IPS DF 19.7 (cell line): ENCODE results near the gene MSI2.
"Not testable (repeated sequence)": the region's sequence is repeated elsewhere in the genome, so short reads cannot be mapped to it uniquely, and the experiment has no call there.

Source experiments
- DNase-seq: peaks from one replicate; pipeline ENCODE4 v3.0.0-alpha.2; 2013; ENCODE audit warnings: low read depth, low spot score

MSI2 gene

DNA sequence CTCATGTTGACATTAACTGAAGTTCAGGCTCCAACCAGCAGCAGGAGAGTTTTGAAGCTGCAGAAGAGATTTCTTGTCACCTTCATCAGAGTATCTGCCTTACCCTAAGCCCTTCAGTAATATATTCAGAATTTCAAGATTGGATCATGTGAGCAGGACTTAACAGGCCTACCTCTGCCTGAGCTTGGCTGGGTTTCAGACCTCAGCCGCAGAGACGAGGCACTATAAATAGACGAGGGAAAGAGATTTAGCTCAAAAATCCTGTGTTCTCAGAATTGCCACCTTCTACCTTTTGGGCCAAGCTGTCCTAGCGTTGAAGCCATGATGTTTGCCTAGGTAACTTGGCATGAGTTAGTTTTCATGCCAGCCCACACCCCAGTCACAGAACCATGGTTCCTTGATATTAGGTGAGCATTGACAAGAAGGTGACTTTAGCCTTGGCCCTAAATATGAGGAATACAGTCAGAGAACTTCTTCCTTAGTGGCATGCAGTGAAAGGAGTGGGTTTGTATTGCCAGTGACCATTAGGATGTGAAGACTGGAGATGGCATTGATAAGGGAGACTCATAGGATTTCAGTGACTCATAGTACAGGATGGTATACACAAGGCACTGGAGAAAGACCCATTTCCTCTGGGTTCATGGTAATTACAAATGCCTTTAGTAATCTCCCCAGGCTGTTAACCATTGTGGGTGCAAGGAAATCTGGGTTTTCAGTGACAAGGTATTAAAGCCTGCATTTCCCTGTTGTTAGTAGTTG, 224.3 kb downstream of the MSI2 start:
- no peak for DNase-seq

GRCh38 chr17:57481910-57482391, 225.6 kb downstream of the MSI2 start:
- DNase-seq: no peak

GRCh38 chr17:57482657-57483056, 226.3 kb downstream of the MSI2 start:
- no peak for DNase-seq

DNA sequence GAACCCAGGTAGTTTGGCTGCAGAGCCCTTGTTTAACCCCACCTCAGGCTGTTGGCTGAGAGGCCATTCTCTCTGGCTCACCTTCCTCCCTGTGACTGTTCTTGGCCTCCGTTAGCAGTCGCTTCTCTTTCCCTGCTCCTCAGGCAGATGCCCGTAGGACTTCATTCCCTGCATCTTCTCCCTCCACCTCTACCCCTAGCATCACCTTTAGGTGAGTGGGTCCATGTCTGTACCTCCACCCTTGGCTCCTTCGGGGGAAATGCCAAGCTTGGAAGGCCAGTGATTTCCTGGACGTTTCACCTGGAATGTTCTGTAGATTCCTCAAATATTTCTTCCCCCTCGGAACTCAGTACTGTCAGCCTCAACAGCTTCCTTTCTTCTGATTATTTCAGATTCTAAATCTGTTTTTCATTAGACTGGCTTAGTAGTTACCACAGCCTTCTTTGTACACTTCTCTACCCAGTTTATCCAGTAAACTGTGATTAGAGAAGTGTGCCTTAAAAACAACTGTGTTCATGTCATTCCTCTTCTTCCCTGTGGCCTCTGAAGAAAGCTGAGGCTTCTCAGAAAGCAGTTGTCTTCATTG, 227.9 kb downstream of the MSI2 start:
- DNase-seq: no peak

DNA sequence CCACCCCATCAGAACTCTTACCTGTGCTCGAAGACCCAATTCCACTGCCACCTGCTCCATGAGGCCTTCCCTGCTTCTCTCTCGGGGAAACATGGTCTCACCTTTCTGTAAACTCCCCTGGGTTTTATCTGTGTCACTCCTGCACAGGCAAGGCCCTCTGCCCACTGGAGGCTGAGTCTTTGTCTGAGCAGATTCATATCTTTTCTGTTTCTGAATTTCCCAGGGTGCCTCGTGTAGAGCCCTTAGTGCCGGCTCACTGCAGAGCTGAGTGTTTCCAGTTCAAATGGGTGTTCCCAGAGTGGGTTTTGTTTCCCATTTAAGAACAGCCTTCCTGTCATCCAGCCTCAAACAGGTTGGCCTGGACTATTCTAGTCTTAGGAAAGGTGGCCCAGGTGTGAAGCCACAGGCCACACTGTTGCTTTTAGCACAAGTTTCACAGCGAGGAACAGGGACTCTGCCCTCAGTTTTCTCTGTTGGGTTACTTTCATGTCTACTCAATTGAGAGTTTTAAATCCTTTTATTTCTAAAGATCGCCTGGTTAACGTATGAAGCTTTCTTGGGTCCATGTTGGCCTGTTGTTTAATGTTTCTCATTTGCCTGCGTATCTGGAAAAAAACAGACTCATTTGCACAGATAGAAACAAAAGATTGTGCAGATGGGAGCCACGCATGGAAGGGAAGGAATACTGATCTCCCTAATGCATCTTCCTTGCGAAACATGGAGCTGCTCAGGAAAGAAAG, 228.7 kb downstream of the MSI2 start:
- no peak for DNase-seq

- no peak for DNase-seq
Measured at GRCh38 chr17:57485566-57485865, 229.2 kb downstream of the MSI2 start.

DNA sequence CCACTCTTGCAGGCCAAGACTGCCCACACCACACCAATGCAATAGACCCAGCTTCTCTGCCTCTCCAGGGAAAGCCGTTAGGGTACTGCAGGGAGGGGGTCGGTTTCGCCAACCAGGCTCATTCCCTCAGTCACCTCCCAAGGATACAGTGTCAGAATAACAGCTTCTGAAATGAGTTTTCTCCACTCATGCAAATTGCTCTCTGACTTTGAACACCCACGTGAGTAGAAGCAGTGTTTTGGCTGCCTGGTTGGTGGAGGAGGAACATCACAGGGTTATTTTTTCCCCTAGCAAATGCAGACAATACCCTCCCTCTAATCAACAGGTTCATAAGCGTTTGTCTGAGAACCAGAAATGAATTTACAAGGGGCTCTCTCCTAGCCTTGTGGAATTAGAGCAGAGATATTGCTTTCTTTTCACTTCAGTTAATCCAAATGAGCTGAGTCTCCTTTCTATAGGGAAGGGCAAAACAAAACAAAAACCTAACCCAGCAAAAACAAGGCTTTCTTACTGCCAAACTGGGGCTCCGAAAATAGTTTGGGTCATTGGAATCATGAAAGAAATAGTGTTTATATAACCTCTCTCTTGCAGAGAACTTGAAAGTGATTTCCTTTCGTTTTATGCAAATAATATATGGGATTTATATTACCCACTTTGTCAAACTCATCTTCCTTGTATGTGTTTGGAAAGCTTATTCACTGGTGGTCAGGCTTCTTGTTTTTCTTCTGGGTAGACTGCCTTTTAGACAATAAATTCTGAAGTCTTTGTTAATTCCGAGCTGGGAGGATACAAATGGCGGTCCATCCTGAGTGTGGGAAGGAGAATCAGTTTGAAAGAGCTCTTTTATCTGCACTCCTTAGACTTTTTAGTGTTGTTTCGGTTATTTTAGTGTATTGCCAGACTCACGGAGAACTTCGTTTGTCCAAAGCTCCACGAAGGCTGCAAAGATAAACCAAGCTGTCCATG, 229.9 kb downstream of the MSI2 start:
- no peak for DNase-seq

DNA sequence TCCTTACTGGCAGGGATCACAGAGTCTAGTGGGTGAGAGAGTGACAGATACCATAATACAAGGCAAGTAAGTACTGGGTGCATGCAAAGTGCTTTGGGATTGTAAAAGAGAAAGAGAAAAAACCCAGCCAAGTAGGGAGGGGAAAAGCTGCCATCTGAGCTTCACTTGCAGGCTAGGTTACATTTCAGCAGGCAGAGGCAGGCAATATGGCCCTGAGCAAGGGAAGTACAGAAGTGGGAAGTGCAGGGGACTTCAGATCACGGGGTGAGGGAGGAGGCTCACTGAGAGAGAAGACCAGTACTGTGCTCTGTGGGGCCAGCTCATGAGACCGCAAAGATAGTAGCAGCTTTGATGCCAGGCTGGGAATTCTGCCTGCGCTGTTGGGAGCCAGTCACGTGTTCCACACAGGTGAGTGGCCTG, 230.6 kb downstream of the MSI2 start:
- no peak for DNase-seq

GRCh38 chr17:57487573-57487972, 231.2 kb downstream of the MSI2 start:
- no peak for DNase-seq

GRCh38 chr17:57488856-57489255, 232.5 kb downstream of the MSI2 start:
- DNase-seq: no peak

DNA sequence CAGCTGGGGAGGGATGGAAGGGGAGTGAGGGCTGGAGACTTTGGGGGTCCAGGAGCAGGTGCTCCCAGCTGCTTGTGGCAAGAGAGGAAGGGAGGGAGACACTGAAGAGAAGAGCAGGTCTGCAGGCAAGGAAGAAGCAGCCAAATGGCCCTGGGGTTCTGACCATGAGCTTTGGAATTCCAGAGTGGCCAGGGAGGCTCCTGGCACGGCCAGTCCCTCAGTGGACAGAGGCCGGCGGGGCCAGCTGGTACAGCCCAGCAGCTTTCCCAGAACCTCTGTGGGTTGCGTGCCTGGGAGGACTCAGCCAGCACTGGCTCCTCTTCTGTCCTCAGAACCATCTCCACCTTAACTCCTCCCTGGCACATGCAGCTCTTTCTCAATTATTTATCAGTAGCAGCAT, 233.0 kb downstream of the MSI2 start:
- DNase-seq: no peak

GRCh38 chr17:57490111-57490845, 234.0 kb downstream of the MSI2 start:
- no peak for DNase-seq

DNA sequence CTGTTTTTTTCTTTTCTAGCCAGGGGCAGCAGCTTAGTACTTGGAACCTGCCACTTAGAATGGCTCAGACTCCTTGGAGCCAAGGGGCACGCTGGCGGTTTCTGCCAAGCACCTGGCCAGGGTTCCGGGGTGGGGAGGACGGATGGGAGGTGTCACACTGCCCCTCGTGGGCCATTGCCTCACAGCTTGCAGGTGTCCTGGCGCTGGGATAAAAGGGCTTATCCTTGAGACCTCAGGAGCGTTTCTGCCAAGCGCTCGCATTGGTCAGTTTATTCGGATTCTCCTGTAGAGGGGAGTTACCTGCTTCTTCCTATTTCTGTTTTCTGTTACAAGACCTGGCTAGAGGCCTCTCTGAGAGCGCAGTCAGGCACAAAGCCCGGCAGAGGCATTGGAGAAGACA, 234.6 kb downstream of the MSI2 start:
- no peak for DNase-seq

GRCh38 chr17:57493171-57493570, 236.8 kb downstream of the MSI2 start:
- no peak for DNase-seq

DNA sequence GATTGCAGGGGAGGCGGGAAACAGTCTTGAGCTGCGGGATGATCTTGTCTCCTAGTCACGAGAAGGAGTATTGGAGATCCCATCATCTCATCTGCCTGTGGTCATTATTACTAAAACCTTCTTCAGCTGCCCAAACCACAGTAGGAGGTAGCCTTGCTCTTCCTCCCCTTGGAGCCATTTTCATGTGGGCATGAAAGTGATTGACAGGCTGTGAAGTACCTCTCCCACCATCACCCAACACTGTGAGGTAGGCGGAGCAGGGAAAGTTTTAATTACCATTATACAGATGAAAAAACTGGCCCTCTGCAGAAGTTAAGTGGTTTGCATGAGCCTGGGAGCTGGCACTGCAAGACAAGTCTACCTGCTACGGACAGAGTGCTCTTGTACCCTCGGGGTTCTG, 237.3 kb downstream of the MSI2 start:
- DNase-seq: no peak

GRCh38 chr17:57494443-57494842, 238.1 kb downstream of the MSI2 start:
- DNase-seq: no peak

- DNase-seq: no peak
Measured at GRCh38 chr17:57495771-57496170, 239.4 kb downstream of the MSI2 start.

DNA sequence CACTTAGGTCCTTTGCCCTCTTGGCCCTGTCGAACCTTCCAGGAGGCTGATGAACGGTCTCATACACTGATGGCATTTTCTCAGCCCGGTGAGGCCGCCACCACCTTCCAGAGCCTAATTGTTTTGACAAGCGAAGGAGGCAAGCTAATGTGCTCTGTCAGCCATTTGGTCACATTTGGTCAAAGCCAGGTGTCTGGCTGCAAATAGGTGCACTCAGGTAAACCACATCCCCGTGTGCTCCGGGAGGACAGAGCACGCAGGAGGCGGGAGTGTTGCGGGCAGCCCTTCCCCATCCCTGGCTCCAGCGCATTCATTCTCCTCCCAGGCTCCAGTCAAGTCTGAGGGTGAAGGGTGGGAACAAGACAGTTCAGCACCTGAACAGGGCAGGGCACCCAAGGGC, 240.1 kb downstream of the MSI2 start:
- DNase-seq: no peak

GRCh38 chr17:57498443-57498842, 242.1 kb downstream of the MSI2 start:
- DNase-seq: no peak

DNA sequence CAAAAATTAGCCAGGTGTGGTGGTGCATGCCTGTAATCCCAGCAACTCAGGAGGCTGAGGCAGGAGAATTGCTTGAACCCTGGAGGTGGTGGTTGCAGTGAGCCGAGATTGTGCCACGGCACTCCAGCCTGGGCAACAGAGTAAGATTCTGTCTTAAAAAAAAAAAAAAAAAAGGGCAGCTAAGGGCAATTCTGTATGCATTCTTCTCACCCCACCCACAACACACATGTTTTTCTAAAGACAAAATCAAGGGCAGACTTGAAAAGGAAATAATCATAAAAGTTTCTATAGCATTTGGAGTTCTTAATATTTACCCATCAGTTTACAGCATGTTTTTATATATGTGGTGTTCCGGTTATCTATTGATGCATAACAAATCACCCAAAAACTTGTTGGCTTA, 242.9 kb downstream of the MSI2 start:
- not testable (repeated sequence) for DNase-seq

DNA sequence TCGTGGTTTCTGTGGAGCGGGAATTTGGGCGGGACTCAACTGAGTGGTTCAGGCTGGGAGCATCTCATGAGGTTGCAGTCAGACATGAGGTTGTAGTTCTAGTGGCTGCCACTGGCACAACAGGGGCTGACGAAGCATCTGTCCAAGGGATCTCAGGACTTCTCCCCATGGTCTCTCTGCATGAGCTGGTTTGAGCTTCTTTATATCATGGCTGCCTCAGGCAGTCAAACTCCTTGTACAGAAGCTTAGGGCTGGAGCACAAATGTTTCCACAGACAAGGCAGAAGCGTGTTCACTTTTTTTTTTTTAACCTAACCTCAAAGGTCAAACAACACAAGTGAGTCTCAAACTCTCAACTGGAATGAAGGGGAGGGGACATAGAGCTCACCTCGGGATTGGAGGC, 243.3 kb downstream of the MSI2 start:
- no peak for DNase-seq
